K562 (cell line): ENCODE measurements around the gene BCL3. TPM values are rescaled to one million over a fixed set of nuclear protein-coding genes. Genes with fewer than 3 reads are reported as not detected.
A peak's percentile ranks its signal among the peaks of the same experiment; 100 is the strongest.

Experiments used
- ATAC-seq: fragments of 200-7000 bp; cut with Tn5 transposase; 3 replicates; pipeline ENCODE4 v1.9.1; 2020; ENCODE audit warnings: moderate library complexity
- BruUV-seq: library from RNA; stranded (reverse); fragments of 400-500 nt; replicated peaks from 2 replicates; lab custom pipeline; 2021; lab: Mats Ljungman, UMichigan
- CTCF ChIA-PET: fragments of 300-600 bp; formaldehyde crosslinking; extraction: SDS; loops from one replicate; lab custom pipeline; 2021; ENCODE audit warnings: low intra/inter-chr PET ratio; lab: Yijun Ruan, JAX
- POLR2A ChIA-PET: fragments of 300-600, 350-650 bp; sonication (Branson Sonifier 250); formaldehyde crosslinking; extraction: SDS; loops from one replicate; lab custom pipeline; 2021; ENCODE audit warnings: antibody characterized with exemption, inconsistent platforms; lab: Yijun Ruan, JAX
- DNase-seq, 4 experiments: peaks; one replicate each; pipeline versions ENCODE4 v3.0.0 to v3.0.0-alpha.2; 2011 to 2018; ENCODE audit warnings: low spot score in 3 of 4, mixed read lengths in 3 of 4; ENCODE audit errors: extremely low read depth in 1 of 4
- FAIRE-seq: peaks from 2 replicates; lab custom pipeline; 2011; peaks lifted over from hg19 to GRCh38; lab: Jason Lieb, UNC
- H2AFZ ChIP-seq: 2 replicates; pipeline ENCODE4 v1.6.0; 2011; ENCODE audit warnings: low read depth, low read length, control low read depth, inconsistent platforms
- H3K27ac ChIP-seq: fragments of 200-600 bp; 3 replicates; pipeline ENCODE4 v1.8.0; 2011; ENCODE audit warnings: low read depth, mild to moderate bottlenecking, control low read depth, inconsistent platforms, low read length, moderate library complexity, mixed read lengths; ENCODE audit errors: extremely low read depth
- H3K27me3 ChIP-seq, 2 experiments: fragments of 300-600 bp in 1 of 2; 2 replicates in 1 of 2; 3 replicates in 1 of 2; pipeline versions ENCODE4 v1.6.0 to v1.8.0; 2011; ENCODE audit warnings: inconsistent platforms in 2 of 2, low read length in 2 of 2, mild to moderate bottlenecking in 1 of 2, mixed read lengths in 1 of 2, moderate library complexity in 1 of 2; ENCODE audit not compliant: control insufficient read depth in 2 of 2, insufficient read depth in 2 of 2
- H3K36me3 ChIP-seq: fragments of 300-600 bp; 3 replicates; pipeline ENCODE4 v1.8.0; 2011; ENCODE audit warnings: mild to moderate bottlenecking, low read length, inconsistent platforms; ENCODE audit not compliant: control insufficient read depth, insufficient read depth
- H3K4me1 ChIP-seq, 2 experiments: fragments of 200-600 bp in 1 of 2; replicated peaks in 1 of 2; 2 replicates in 1 of 2; 3 replicates in 1 of 2; pipeline versions ENCODE4 v1.5.1 to v1.8.0; 2011; ENCODE audit warnings: inconsistent platforms in 2 of 2, low read length in 2 of 2, mild to moderate bottlenecking in 1 of 2, mixed read lengths in 1 of 2, moderate library complexity in 1 of 2; ENCODE audit not compliant: control insufficient read depth in 2 of 2, insufficient read depth in 2 of 2
- H3K4me2 ChIP-seq: 2 replicates; pipeline ENCODE4 v1.6.1; 2011; ENCODE audit warnings: low read length, control low read depth, inconsistent platforms, mixed read lengths; ENCODE audit not compliant: insufficient read depth
- H3K4me3 ChIP-seq: fragments of 200-600 bp; sonication (generic), shearing (Covaris generic); 2 replicates; pipeline ENCODE4 v1.5.1; 2016; ENCODE audit warnings: control low read depth, inconsistent platforms
- H3K79me2 ChIP-seq: fragments of 200-600 bp; 3 replicates; pipeline ENCODE4 v1.8.0; 2011; ENCODE audit warnings: low read length, inconsistent platforms; ENCODE audit not compliant: control insufficient read depth, insufficient read depth
- H3K9ac ChIP-seq, 2 experiments: 2 replicates each; pipeline versions ENCODE4 v1.6.0 to v1.6.1; 2011; ENCODE audit warnings: low read depth in 2 of 2, low read length in 2 of 2, control low read depth in 1 of 2, inconsistent platforms in 1 of 2, mild to moderate bottlenecking in 1 of 2, mixed read lengths in 1 of 2; ENCODE audit not compliant: insufficient read depth in 1 of 2
- H3K9me1 ChIP-seq: one replicate; pipeline ENCODE4 v1.6.0; 2011; ENCODE audit warnings: inconsistent platforms, mild to moderate bottlenecking, low read length, moderate library complexity; ENCODE audit not compliant: control insufficient read depth, insufficient read depth
- H3K9me3 ChIP-seq: replicated peaks from 2 replicates; pipeline ENCODE4 v1.5.1; 2011; ENCODE audit warnings: low read depth, low read length, inconsistent platforms; ENCODE audit not compliant: control insufficient read depth, insufficient read depth
- H4K20me1 ChIP-seq: replicated peaks from 2 replicates; pipeline ENCODE4 v1.6.1; 2011; ENCODE audit warnings: low read length, inconsistent platforms, mixed read lengths; ENCODE audit not compliant: control insufficient read depth, insufficient read depth
- MCM2 ChIP-seq: fragments of 450-650 bp; IDR thresholded peaks from 2 replicates; pipeline ENCODE4 v1.6.1; 2017; ENCODE audit warnings: low read depth, mild to moderate bottlenecking
- RBFOX2 ChIP-seq: fragments of 200-400 bp; formaldehyde crosslinking; IDR thresholded peaks from 2 replicates; pipeline ENCODE4 v1.6.1; 2017; ENCODE audit warnings: low read depth, mild to moderate bottlenecking, low read length, moderate library complexity
- SOX6 ChIP-seq: fragments of 450-650 bp; IDR thresholded peaks from 2 replicates; pipeline ENCODE4 v1.6.1; 2014; ENCODE audit warnings: mild to moderate bottlenecking
- ZBTB33 ChIP-seq: sonication (generic); formaldehyde crosslinking; IDR thresholded peaks from 2 replicates; pipeline ENCODE4 v1.8.1; 2023; ENCODE audit warnings: mild to moderate bottlenecking, missing genetic modification reagents
- ZNF444 ChIP-seq: fragments of 250-450 bp; sonication (Bioruptor Pico); IDR thresholded peaks from 2 replicates; pipeline ENCODE4 v1.4.0; 2020; ENCODE audit warnings: mild to moderate bottlenecking, moderate library complexity
- WGBS: fragments of 100-300 bp; shearing (Covaris generic); methylation state at CpG from one replicate; pipeline ENCODE4 v1.1.6; 2016; ENCODE audit warnings: low coverage, mixed read lengths; ENCODE audit not compliant: insufficient coverage; ENCODE audit errors: missing lambda C conversion rate; 5-methylcytosine and 5-hydroxymethylcytosine counted together
- in situ Hi-C: fragments of 300-500 bp; cut with MboI; formaldehyde crosslinking; loops from 4 replicates; pipeline ENCODE4 v1.15.0; 2018; ENCODE audit warnings: inconsistent platforms, mixed read lengths
- intact Hi-C: fragments of 100-400 bp; cut with micrococcal nuclease; formaldehyde crosslinking; loops from 2 replicates; pipeline ENCODE4 v1.14.2; 2022
- polyA plus RNA-seq, 8 experiments: library from polyadenylated mRNA; depleted of rRNA in 4 of 8; stranded (reverse) in 5 of 8; unstranded in 3 of 8; fragments of >200 nt; fragmentation: Nextera tagmentation in 2 of 8; fragmentation: Illumina TruSeq in 1 of 8; extraction: Ambion mirVana in 2 of 8; extraction: Trizol in 1 of 8; gene quantifications; 2 replicates each; pipeline versions ENCODE4 v1.2.1 to v1.2.3, GENCODE V29; 2011 to 2014; ENCODE audit warnings: inconsistent platforms in 1 of 8, missing spikeins in 1 of 8
- total RNA-seq, 7 experiments: library from RNA; depleted of rRNA in 6 of 7; stranded (reverse); fragments of >200 nt in 6 of 7; fragmentation: Illumina TruSeq in 2 of 7; extraction: Trizol in 2 of 7; gene quantifications; 2 replicates each; pipeline versions ENCODE4 v1.2.1 to v1.2.3, GENCODE V29; 2011 to 2021; ENCODE audit warnings: low replicate concordance in 1 of 7

The BCL3 gene
- total and polyA plus RNA-seq, 9 of the 15 experiments (the other 6 are each of a cell fraction or from before 2014, with no cell fraction given): 0.03 to 2.4 (median 0.50) TPM; not detected in 1

- TF ChIP-seq ZBTB33 (peak; percentile 70; the same call in 1 of the 2 replicates), ZNF444 (CRISPR knock-in tag) (no peak), SOX6 (no peak)
Measured at GRCh38 chr19:44757057-44757734, 8.7 kb downstream of the BCL3 start (continued).

DNA sequence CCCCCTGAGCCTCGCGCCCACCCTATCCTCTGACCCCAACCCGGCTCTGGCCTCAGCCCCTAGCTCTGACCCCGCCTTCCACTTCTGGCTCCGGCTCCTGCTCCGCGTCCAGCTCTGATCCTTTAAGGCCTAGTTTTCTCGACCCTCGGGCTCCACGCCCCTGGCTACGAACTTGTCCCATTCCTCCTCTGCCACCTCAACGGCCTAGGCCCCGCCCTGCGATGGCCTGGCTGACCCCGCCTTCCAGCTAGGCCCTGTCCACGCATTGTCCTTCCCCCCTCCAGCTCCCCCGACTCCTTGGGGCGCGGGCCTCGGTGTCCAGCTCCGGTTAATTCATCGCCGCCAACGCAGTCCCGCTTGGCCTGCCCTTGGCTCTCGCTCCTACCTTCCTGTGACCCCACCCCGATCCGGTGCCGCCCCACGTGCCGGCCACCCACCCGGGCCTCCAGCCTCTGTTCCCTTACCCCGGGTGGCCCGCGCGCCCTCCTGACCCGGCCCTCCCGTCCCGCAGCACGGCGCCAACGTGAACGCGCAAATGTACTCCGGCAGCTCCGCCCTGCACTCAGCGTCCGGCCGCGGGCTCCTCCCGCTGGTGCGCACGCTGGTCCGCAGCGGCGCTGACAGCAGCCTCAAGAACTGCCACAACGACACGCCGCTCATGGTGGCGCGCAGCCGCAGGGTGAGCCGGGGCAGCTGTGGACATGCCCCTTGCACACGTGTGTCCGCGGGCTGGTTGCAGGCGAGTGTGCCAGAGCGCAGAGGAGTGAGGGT lies 9.4 kb downstream of the BCL3 start:
- FAIRE-seq (no peak), DNase-seq (no peak), ATAC-seq (no peak)
- Histone ChIP-seq H3K27me3 (no peaks in the 10 kb centered on the region), H3K27ac (no peak overlapping the region), H3K4me3 (no peak overlapping the region), H3K36me3 (no peaks in the 10 kb centered on the region), H3K9me3 (no peaks in the 10 kb centered on the region), H4K20me1 (no peaks in the 10 kb centered on the region), H3K79me2 (no peaks in the 10 kb centered on the region), H2AFZ (no peak overlapping the region), H3K4me2 (no peak overlapping the region), H3K4me1 (peaks cover 17 to 52% of the 10 kb centered on the region in 2 experiments), H3K9me1 (no peaks in the 10 kb centered on the region), H3K9ac (peak overlapping the region in 1 of 2 experiments; percentile 69; a peak in 2 of 4 replicates)
- in situ Hi-C loops: no loop called here
- TF ChIP-seq MCM2: no peak
- 0 out of 2 replicates have a peak, but pooled peaks have one; percentile 17 for TF ChIP-seq RBFOX2
- ChIA-PET POLR2A (interaction anchor here (0.6 to 1.0 kb wide), 3 partner anchors 17 to 34 kb away, joined by 3 to 5 read pairs (median 3); no protein-coding TSS in a partner anchor), CTCF (no interaction called here)
- 88% methylated on average over 45 of the region's 68 CpGs for WGBS
- no TSS peak for BruUV-seq
- intact Hi-C loops: no loop called here
